ENCODE results near the gene DNTTIP2.
"Not testable (repeated sequence)": the region's sequence is repeated elsewhere in the genome, so short reads cannot be mapped to it uniquely, and the experiment has no call there.

DNTTIP2 gene

DNA sequence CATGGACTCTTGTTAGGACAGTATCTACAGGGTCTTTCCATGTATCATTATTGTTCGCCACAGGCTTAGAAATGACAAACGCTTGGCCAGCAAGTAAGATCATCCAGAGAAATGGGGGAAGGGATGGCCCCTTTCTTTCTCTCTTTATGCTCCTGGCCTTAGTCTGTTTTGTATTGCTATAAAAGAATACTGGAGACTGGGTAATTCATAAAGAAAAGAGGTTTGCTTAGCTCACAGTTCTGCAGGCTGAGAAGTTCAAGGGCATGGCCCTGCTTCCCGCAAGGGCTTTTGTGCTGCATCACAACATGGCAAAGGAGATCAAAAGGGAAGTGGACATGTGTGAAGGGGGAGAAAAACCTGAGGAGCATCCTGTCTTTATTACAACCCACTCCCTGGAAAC is 41.0 kb downstream of the DNTTIP2 start:
- Histone ChIP-seq H3K4me3 (replicated peaks; ENCODE audit: low read depth, low read length) (no peak overlapping the region), H3K36me3 (ENCODE audit: control insufficient read depth, insufficient read depth, low read length) (no peaks in the 10 kb centered on the region), H3K27me3 (replicated peaks; ENCODE audit: control insufficient read depth, insufficient read depth, low read length) (no peaks in the 10 kb centered on the region)
- TF ChIP-seq, protein P1, sequence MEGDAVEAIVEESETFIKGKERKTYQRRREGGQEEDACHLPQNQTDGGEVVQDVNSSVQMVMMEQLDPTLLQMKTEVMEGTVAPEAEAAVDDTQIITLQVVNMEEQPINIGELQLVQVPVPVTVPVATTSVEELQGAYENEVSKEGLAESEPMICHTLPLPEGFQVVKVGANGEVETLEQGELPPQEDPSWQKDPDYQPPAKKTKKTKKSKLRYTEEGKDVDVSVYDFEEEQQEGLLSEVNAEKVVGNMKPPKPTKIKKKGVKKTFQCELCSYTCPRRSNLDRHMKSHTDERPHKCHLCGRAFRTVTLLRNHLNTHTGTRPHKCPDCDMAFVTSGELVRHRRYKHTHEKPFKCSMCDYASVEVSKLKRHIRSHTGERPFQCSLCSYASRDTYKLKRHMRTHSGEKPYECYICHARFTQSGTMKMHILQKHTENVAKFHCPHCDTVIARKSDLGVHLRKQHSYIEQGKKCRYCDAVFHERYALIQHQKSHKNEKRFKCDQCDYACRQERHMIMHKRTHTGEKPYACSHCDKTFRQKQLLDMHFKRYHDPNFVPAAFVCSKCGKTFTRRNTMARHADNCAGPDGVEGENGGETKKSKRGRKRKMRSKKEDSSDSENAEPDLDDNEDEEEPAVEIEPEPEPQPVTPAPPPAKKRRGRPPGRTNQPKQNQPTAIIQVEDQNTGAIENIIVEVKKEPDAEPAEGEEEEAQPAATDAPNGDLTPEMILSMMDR (IDR thresholded peaks at IDR 0.05; ENCODE audit: insufficient read depth, low read length, poor library complexity, severe bottlenecking), result no peak
- DNase-seq (ENCODE audit: extremely low read depth, insufficient read length), result no peak

DNA sequence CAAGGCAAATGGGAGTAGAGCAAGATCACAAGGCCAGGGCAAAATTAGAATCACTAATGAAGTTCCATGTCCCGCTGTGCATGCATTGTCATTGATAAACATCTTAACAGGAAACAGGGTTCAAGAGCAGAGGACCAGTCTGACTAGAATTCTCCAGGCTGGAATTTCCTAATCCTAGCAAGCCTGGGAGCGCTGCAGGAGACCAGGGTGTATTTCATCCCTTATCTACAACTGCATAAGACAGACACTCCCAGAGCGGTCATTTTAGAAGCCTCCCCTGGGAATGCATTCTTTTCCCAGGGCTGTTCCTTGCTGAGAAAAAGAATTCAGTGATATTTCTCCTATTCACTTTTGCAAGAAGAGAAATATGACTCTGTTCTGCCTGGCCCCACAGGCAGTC is 45.7 kb downstream of the DNTTIP2 start:
- H3K36me3 ChIP-seq (ENCODE audit: control insufficient read depth, insufficient read depth, low read length); H3K27me3 ChIP-seq (replicated peaks; ENCODE audit: control insufficient read depth, insufficient read depth, low read length); H3K4me3 ChIP-seq (replicated peaks; ENCODE audit: low read depth, low read length); DNase-seq (ENCODE audit: extremely low read depth, insufficient read length): not testable (repeated sequence)

GRCh38 chr1:93829061-93829460 is 49.9 kb downstream of the DNTTIP2 start:
- no peak overlapping the region for H3K4me3 ChIP-seq (replicated peaks; ENCODE audit: low read depth, low read length)
- TF ChIP-seq, protein P1 (IDR thresholded peaks at IDR 0.05; ENCODE audit: insufficient read depth, low read length, poor library complexity, severe bottlenecking), result no peak
- no peak for DNase-seq (ENCODE audit: extremely low read depth, insufficient read length)
- no peaks in the 10 kb centered on the region for H3K36me3 ChIP-seq (ENCODE audit: control insufficient read depth, insufficient read depth, low read length)
- no peaks in the 10 kb centered on the region; the same call in 1 of the 2 replicates for H3K27me3 ChIP-seq (replicated peaks; ENCODE audit: control insufficient read depth, insufficient read depth, low read length)

GRCh38 chr1:93828367-93828755 is 50.6 kb downstream of the DNTTIP2 start:
- TF ChIP-seq, protein P1 (IDR thresholded peaks at IDR 0.05; ENCODE audit: insufficient read depth, low read length, poor library complexity, severe bottlenecking), result no peak
- H3K4me3 ChIP-seq (replicated peaks; ENCODE audit: low read depth, low read length), result no peak overlapping the region
- no peaks in the 10 kb centered on the region for H3K36me3 ChIP-seq (ENCODE audit: control insufficient read depth, insufficient read depth, low read length)
- DNase-seq (ENCODE audit: extremely low read depth, insufficient read length), result no peak
- H3K27me3 ChIP-seq (replicated peaks; ENCODE audit: control insufficient read depth, insufficient read depth, low read length), result no peaks in the 10 kb centered on the region; the same call in 1 of the 2 replicates

DNA sequence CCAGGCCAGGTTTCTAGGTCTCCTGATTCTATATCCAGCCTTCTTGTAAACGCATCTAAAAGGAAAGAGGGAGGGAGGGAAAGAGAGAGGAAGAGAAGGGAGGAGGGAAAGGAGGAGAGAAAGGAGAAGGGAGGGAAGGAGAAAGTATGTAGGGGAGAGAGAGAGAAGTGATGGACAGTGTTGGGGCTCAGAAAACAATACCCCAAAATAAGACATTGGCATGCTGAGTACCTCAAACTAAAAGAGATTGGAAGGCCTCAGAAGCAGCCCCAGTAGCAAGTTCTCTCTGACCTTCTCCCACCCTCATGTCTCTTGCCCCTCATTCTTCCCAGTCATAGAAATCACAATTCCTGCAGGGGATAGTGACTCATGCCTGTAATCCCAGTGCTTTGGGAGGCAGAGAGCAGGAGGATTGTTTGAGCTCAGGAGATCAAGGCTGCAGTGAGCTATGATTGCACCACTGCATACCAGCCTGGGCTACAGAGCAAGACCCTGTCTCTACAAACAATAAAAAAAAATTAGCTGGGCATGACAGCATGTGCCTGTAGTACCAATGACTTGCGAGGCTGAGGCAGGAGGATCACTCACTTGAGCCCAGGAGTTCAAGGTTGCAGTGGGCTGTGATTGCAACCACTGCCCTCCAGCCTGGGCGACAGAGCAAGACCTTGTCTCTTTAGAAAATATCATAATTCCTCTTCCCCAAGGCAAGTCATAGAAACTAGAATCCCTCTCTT is 51.2 kb downstream of the DNTTIP2 start:
- no peak for DNase-seq (ENCODE audit: extremely low read depth, insufficient read length)
- no peak overlapping the region for H3K4me3 ChIP-seq (replicated peaks; ENCODE audit: low read depth, low read length)
- H3K27me3 ChIP-seq (replicated peaks; ENCODE audit: control insufficient read depth, insufficient read depth, low read length), result no peaks in the 10 kb centered on the region; the same call in 1 of the 2 replicates
- no peaks in the 10 kb centered on the region for H3K36me3 ChIP-seq (ENCODE audit: control insufficient read depth, insufficient read depth, low read length)
- TF ChIP-seq, protein P1 (IDR thresholded peaks at IDR 0.05; ENCODE audit: insufficient read depth, low read length, poor library complexity, severe bottlenecking), result no peak

GRCh38 chr1:93827128-93827527 is 51.9 kb downstream of the DNTTIP2 start:
- Histone ChIP-seq H3K4me3 (replicated peaks; ENCODE audit: low read depth, low read length) (no peak overlapping the region), H3K36me3 (ENCODE audit: control insufficient read depth, insufficient read depth, low read length) (no peaks in the 10 kb centered on the region), H3K27me3 (replicated peaks; ENCODE audit: control insufficient read depth, insufficient read depth, low read length) (no peaks in the 10 kb centered on the region; the same call in 1 of the 2 replicates)
- DNase-seq (ENCODE audit: extremely low read depth, insufficient read length), result no peak
- TF ChIP-seq, protein P1 (IDR thresholded peaks at IDR 0.05; ENCODE audit: insufficient read depth, low read length, poor library complexity, severe bottlenecking), result no peak
